CD4-positive, alpha-beta T cell treated with Interleukin-6 at 100 ng/mL for 8 hours (primary cell): Measurements from ENCODE around the gene ARID1A.
A peak's percentile ranks its signal among the peaks of the same experiment; 100 is the strongest.
"Not testable (repeated sequence)": the region's sequence is repeated elsewhere in the genome, so short reads cannot be mapped to it uniquely, and the experiment has no call there.

Experiments used
- DNase-seq: peaks from one replicate; pipeline ENCODE4 v3.0.0-alpha.2; 2020; ENCODE audit warnings: mixed read lengths, low spot score

Gene ARID1A

DNA sequence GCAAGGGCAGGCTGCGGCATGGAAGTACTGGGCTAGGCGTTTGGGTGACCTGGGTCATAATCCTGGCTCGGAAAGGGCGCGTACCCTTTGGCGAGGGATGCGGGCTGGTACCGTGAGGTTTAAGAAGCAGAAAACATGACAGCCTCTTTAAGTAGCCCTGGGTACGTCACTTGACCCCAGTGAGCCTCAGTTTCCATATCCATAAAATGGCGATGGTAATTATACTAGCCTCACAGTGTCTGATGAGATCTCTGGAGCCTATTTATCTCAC is 92.6 kb downstream of the ARID1A start:
- DNase-seq = no peak

DNA sequence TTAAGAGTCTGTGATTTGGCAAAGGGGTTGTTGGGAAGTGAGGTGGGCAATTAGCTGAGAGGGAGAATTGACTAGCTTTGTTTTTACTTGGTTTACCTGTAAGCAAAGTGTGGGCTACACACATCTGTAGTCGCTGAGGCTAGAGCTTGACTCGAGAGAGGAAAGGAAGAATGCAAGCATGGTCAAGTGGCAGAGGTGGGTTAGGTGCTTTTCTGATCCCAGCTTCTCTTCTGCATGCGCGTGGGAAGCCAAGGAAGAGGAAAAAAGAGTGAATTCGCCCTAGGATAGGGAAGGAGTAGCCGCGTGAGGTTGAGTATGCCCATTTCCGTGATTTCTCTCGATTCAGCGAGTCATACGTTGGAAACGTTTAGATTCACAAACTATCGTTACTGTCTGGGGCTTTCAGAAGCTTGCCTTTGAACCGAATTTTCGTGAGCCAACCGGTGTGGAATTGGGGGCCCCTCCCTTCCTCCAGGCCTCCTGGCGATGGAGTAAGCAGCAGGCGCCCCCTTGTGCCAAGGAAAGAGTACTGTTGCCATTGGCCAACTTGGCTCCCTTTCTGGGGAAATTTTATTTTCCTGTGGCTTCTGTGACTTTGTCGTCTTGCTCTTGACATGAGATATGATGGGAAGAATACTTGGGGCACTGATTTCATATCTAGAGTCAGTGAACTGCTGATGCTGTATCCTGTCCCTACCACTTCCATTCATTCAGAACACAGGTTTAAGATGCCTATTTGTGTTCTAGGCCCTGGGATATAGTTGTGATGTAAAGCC is 93.2 kb downstream of the ARID1A start:
- peak; percentile 91 for DNase-seq

DNA sequence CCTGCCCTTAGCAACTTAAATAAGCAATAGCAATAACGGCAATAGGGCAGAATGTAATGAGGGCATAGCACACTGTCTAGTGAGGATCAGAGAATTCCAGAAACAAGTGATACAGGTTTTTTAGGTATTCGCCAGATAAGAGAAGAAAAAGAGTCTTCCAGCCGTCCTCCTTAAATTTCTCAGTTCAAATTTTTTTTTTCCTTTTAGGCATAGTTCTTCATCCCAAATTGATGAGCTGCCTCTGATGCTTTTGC is 93.7 kb downstream of the ARID1A start:
- no peak for DNase-seq

GRCh38 chr1:26789931-26790330 is 94.1 kb downstream of the ARID1A start:
- DNase-seq = no peak

- DNase-seq = no peak
These were observed 94.7 kb downstream of the ARID1A start for GRCh38 chr1:26790551-26790953.

GRCh38 chr1:26791148-26791547 is 95.3 kb downstream of the ARID1A start:
- DNase-seq = no peak

DNA sequence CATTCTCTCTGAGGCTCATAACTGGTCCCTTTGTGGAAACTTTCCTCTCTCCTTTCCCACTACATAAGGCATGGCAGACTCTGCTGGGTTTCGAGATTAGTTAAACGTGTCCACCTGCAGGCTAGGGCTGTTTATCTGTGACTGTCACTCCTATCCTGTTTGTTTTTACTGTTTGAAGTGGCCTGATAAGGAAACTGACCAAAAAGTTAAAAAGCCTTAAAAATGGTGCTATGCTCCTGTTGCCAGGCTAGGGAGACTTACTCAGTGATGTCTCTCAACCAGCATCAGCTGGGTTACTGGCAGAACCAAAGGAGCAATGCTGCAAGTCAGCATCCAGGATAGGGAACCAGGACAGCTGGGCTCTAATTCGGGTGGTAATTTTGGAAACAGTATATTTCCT is 95.8 kb downstream of the ARID1A start:
- no peak for DNase-seq

GRCh38 chr1:26792924-26793323 is 97.1 kb downstream of the ARID1A start:
- DNase-seq = no peak

GRCh38 chr1:26794391-26794790 is 98.6 kb downstream of the ARID1A start:
- no peak for DNase-seq

DNA sequence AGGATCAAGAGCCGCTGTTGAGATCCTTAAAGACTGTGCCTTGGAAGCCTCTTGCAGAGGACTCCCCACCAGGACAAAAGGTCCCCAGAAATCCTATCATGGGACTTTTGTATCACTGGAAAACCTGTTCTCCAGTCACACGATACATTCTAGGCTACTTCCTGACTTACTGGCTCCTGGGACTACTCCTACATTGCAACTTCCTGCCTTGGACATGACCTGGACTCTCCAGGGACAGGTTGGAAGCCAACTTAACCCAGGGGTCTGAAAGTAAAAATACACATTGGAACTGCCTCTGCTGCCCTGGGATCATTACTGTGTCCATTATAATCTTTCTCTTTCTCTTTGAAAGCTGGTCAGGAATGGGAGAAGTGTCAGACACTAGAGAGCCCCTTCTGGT is 101.8 kb downstream of the ARID1A start:
- DNase-seq = no peak

DNA sequence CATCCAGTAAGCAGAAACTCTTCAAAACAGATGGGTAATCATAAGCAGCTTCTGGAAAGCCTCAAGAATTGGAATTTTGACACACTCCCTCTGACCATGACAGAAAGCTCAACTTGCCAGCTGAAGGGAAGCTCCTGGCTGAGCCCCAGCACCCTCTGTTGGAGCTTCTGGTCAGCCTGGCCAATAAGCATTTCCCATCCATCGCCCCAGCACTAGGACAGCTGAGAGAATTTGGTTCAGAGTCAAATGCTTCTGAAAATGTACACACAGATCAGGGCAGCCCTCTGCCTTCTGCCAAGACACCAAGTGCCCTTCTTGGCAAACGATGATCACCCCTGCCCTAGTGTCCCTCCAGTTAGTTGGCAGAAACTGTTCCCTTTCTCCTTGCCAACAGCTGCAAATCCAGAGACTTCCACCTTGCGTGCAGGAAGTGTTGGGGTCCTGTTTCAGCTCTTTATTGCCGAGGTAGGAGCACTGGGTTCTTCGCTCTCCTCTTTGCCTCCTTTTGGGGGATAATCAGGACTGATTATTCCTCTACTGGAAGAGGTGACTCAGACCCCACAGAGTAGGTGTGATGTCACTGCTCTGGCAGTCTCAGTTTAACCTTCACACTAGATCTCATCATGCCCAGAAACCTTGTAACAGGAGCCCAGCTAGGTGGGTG is 103.8 kb downstream of the ARID1A start:
- DNase-seq = no peak

- not testable (repeated sequence) for DNase-seq
These were observed 108.1 kb downstream of the ARID1A start for GRCh38 chr1:26803932-26804331.

GRCh38 chr1:26810105-26810504 is 114.3 kb downstream of the ARID1A start:
- DNase-seq = peak; percentile 73

DNA sequence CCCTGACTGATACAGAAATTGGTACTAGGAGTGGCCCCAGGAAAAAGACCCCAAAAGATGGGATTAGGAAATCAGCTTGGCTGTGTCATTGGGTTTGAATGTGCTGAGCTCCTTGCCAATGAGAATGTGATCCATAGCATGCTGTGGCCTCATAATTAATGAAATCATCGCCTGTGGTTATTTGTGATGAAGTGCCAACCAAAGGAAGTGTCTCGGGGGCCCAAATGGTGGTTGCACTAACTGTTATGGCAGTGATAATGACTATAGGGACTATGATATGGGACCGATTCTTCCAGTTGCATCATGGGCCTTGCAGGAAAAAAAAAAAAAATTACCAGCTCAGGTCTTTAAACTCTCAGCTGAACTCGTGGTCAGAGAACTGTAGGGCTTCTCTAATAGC is 115.2 kb downstream of the ARID1A start:
- DNase-seq = no peak

- no peak for DNase-seq
These were observed 115.9 kb downstream of the ARID1A start for GRCh38 chr1:26811708-26812107.

DNA sequence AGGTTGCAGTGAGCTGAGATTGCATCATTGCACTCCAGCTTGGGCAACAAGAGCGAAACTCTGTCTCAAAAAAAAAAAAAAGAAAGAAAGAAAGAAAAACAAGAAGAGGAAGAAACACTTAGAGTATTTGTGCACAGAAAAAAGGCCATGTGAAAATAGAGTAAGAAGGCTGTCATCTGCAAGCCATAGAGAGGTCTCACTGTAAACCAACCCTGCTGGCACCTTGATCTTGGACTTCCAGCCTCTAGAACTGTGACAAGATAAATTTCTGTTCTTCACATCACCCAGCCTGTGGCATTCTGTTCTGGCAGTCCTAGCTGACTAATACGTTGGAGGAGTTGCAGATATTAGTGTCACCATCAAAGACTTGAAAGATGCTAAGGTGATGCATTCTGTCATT is 118.6 kb downstream of the ARID1A start:
- DNase-seq = no peak

DNA sequence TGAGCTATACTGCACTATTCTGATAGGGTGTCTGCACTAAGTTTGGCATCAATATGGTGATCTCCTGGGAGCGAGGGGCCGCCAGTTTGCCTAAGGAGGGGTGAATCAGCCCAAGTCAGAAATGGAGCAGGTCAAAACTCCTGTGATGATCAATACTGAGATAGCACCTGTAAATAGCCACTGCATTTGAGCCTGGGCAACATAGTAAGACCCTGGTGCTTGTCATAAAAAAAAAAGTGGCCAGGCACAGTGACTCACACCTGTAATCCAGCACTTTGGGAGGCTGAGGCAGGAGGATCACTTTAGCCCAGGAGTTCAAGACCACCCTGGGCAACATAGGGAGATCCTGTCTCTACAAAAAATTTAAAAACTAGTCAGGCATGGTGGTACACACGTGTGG is 119.1 kb downstream of the ARID1A start:
- DNase-seq = no peak

GRCh38 chr1:26820784-26821269 is 125.0 kb downstream of the ARID1A start:
- DNase-seq = peak; percentile 62

DNA sequence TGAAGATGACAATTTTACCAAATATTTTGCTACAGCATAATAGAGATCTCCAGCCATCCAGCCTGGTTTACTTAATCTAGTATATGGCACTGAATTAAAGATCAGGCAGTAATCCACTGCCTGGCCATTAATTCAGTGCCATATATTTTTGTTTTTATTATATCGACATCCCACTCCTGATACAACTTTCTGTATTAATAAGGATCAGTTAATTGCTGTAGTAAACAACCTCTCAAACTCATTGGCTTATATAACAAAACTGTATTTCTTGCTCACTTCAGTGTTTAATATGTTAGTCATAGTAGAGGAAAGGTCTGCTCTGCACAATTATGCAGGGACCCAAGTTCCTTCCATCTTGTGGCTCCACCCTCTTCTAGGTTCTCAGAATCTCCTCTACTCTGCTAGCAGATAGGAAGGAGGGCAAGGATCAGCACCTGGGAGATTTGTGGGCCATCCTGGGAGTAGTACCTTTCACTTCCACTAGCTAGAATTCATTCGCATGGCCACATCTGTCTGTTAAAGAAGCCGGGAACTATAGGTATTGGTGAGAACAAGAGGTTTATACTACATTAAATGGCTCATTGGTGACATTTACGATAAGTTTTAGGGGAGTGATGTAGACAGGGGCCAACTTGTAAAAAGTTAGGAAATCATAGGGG is 127.1 kb downstream of the ARID1A start:
- DNase-seq = no peak

DNA sequence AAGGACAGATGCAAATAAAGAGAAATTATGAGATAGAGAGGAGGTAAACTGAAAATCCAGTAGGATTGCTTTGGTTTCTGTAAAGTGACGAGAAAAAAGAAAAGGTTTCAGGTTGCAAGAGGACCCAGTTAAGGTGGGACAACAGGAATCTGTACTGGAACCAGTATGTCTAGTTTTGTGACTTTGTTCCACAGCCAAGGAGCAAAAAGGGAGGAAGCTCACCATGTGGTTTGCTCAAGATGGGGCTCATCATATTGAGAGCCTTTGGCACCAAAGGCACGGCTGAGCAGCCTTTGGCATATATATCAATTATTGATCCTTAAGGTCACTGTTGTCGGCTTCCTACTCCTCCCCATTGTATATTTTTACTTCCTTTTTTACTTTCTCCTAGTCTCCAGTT is 128.9 kb downstream of the ARID1A start:
- DNase-seq = no peak

- DNase-seq = peak; percentile 60
These were observed 130.7 kb downstream of the ARID1A start, which contains the start of gene ZDHHC18 for GRCh38 chr1:26826261-26827105. TSS of gene ZDHHC18 (plus strand) at chr1:26826688. CDS start at chr1:26826805, 117 bp downstream.

- DNase-seq = no peak
These were observed 131.3 kb downstream of the ARID1A start for GRCh38 chr1:26827106-26827604.
